Measurements from ENCODE around the gene NOB1.

NOB1 gene

GRCh38 chr16:69693916-69694315 lies 60.8 kb downstream of the NOB1 start:
- no peak for TF ChIP-seq ZFX (IDR thresholded peaks at IDR 0.05)
- no peak for TF ChIP-seq CTCF (conservative IDR thresholded peaks at IDR 0.05)
- no peak overlapping the region for H3K27ac ChIP-seq

- TF ChIP-seq CTCF (conservative IDR thresholded peaks at IDR 0.05) = no peak
- no peak for TF ChIP-seq ZFX (IDR thresholded peaks at IDR 0.05)
- H3K27ac ChIP-seq = no peak overlapping the region
Measured at GRCh38 chr16:69691980-69692911, 62.5 kb downstream of the NOB1 start.

Measured in C4-2B (cell line).